Mesendoderm (in vitro differentiated cells): ENCODE results near the gene MIS12.

Experiments
- DNase-seq: peaks from one replicate; pipeline ENCODE4 v3.0.0; 2013
- H2AK5ac ChIP-seq: 2 replicates; pipeline ENCODE4 v1.6.1; 2013; ENCODE audit warnings: low read length, inconsistent platforms
- H2BK120ac ChIP-seq: 2 replicates; pipeline ENCODE4 v1.6.1; 2013; ENCODE audit warnings: low read depth, mild to moderate bottlenecking, low read length, moderate library complexity, mixed read lengths
- H2BK15ac ChIP-seq: replicated peaks from 2 replicates; pipeline ENCODE4 v1.6.1; 2013; ENCODE audit warnings: low read depth, mild to moderate bottlenecking, moderate library complexity
- H2BK5ac ChIP-seq: 2 replicates; pipeline ENCODE4 v1.6.1; 2013; ENCODE audit warnings: low read length, inconsistent platforms
- H3K18ac ChIP-seq: 2 replicates; pipeline ENCODE4 v1.6.1; 2013; ENCODE audit warnings: mild to moderate bottlenecking, low read length, mixed read lengths
- H3K23ac ChIP-seq: one replicate; pipeline ENCODE4 v1.6.1; 2013; ENCODE audit warnings: low read length
- H3K27ac ChIP-seq: 2 replicates; pipeline ENCODE4 v1.5.1; 2013; ENCODE audit warnings: low read depth, mild to moderate bottlenecking, inconsistent platforms, low read length, moderate library complexity
- H3K27me3 ChIP-seq: 2 replicates; pipeline ENCODE4 v1.6.1; 2013; ENCODE audit warnings: low read length, control low read depth, mild to moderate bottlenecking, inconsistent platforms; ENCODE audit not compliant: insufficient read depth, poor library complexity
- H3K36me3 ChIP-seq: 2 replicates; pipeline ENCODE4 v1.6.1; 2013; ENCODE audit warnings: low read length, inconsistent platforms; ENCODE audit not compliant: control insufficient read depth, insufficient read depth
- H3K4ac ChIP-seq: one replicate; pipeline ENCODE4 v1.6.1; 2013; ENCODE audit warnings: low read depth, mild to moderate bottlenecking, low read length, moderate library complexity
- H3K4me1 ChIP-seq: 2 replicates; pipeline ENCODE4 v1.6.1; 2013; ENCODE audit warnings: low read depth, low read length, inconsistent platforms; ENCODE audit not compliant: control insufficient read depth
- H3K4me2 ChIP-seq: 2 replicates; pipeline ENCODE4 v1.6.1; 2013; ENCODE audit warnings: low read length
- H3K4me3 ChIP-seq: 2 replicates; pipeline ENCODE4 v1.5.1; 2013; ENCODE audit warnings: mild to moderate bottlenecking, low read length
- H3K56ac ChIP-seq: one replicate; pipeline ENCODE4 v1.6.1; 2013; ENCODE audit warnings: low read length
- H3K79me1 ChIP-seq: 2 replicates; pipeline ENCODE4 v1.6.1; 2013; ENCODE audit warnings: low read length, inconsistent platforms
- H3K79me2 ChIP-seq: 2 replicates; pipeline ENCODE4 v1.6.1; 2013; ENCODE audit warnings: mild to moderate bottlenecking, low read length; ENCODE audit not compliant: control insufficient read depth, insufficient read depth
- H3K9ac ChIP-seq: 2 replicates; pipeline ENCODE4 v1.6.1; 2013; ENCODE audit warnings: low read length, inconsistent platforms
- H4K5ac ChIP-seq: one replicate; pipeline ENCODE4 v1.6.1; 2013; ENCODE audit warnings: low read length
- H4K8ac ChIP-seq: one replicate; pipeline ENCODE4 v1.6.1; 2013; ENCODE audit warnings: low read depth, mild to moderate bottlenecking, control low read depth, low read length, moderate library complexity
- WGBS: extraction: QIAGEN DNeasy Blood & Tissue Kit; methylation state at CpG from one replicate; pipeline ENCODE4 v1.1.7; 2013; ENCODE audit warnings: low lambda C conversion rate, missing lambda C conversion rate; ENCODE audit not compliant: insufficient coverage; ENCODE audit errors: extremely low coverage; 5-methylcytosine and 5-hydroxymethylcytosine counted together

MIS12 gene

GRCh38 chr17:5531085-5531418 lies 44.7 kb downstream of the MIS12 start:
- Histone ChIP-seq H3K4ac (no peak overlapping the region), H3K79me2 (no peaks in the 10 kb centered on the region), H3K36me3 (no peaks in the 10 kb centered on the region), H3K9ac (no peak overlapping the region), H3K4me2 (no peak overlapping the region), H3K27ac (no peak overlapping the region), H3K18ac (no peak overlapping the region), H3K4me3 (no peak overlapping the region), H4K5ac (no peak overlapping the region), H3K56ac (no peak overlapping the region), H3K27me3 (no peaks in the 10 kb centered on the region), H4K8ac (no peak overlapping the region), H2BK5ac (no peak overlapping the region), H2AK5ac (no peak overlapping the region), H3K23ac (no peak overlapping the region), H2BK15ac (no peak overlapping the region), H2BK120ac (no peak overlapping the region), H3K79me1 (no peaks in the 10 kb centered on the region), H3K4me1 (no peaks in the 10 kb centered on the region)
- DNase-seq, result no peak
- no CpG with 5 or more reads among the region's 4 CpGs for WGBS

DNA sequence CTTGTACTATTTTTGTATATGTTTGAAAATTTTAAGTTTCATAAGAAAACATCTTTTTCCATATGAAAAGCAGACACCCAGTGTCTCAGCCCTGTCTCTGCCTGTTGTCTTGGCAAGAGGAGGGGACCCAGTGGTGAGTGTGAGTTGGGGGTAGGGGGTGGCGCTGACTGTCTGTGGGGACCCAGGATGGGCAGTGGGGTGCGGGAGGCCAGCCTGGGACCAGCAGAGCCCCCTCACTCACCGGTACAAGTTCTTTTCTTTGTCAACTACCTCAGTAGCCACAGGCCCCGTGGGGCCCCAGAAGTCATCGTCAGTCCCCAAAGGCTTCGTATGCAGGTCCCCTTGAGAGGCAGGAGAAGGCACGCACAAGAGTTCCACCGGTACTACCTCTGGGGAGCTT lies 46.2 kb downstream of the MIS12 start:
- Histone ChIP-seq H2BK120ac (no peak overlapping the region), H3K56ac (no peak overlapping the region), H2BK15ac (no peak overlapping the region), H3K18ac (no peak overlapping the region), H3K4me1 (no peaks in the 10 kb centered on the region), H3K9ac (no peak overlapping the region), H4K5ac (no peak overlapping the region), H2BK5ac (no peak overlapping the region), H3K4me3 (no peak overlapping the region), H3K27me3 (no peaks in the 10 kb centered on the region), H2AK5ac (no peak overlapping the region), H3K79me1 (no peaks in the 10 kb centered on the region), H3K27ac (no peak overlapping the region), H3K36me3 (no peaks in the 10 kb centered on the region), H3K4ac (no peak overlapping the region), H3K79me2 (no peaks in the 10 kb centered on the region), H3K4me2 (no peak overlapping the region), H4K8ac (no peak overlapping the region), H3K23ac (no peak overlapping the region)
- no peak for DNase-seq
- WGBS, result no CpG with 5 or more reads among the region's 8 CpGs

GRCh38 chr17:5533486-5534315 lies 47.3 kb downstream of the MIS12 start:
- H3K4ac ChIP-seq, result no peak overlapping the region
- H3K27me3 ChIP-seq, result no peaks in the 10 kb centered on the region
- H4K5ac ChIP-seq, result no peak overlapping the region
- H3K79me2 ChIP-seq, result no peaks in the 10 kb centered on the region
- no peaks in the 10 kb centered on the region for H3K4me1 ChIP-seq
- H3K27ac ChIP-seq, result no peak overlapping the region
- no peak overlapping the region for H4K8ac ChIP-seq
- H3K56ac ChIP-seq, result no peak overlapping the region
- no peaks in the 10 kb centered on the region for H3K79me1 ChIP-seq
- H3K4me3 ChIP-seq, result no peak overlapping the region
- no peaks in the 10 kb centered on the region for H3K36me3 ChIP-seq
- H2BK120ac ChIP-seq, result no peak overlapping the region
- no peak overlapping the region for H2BK15ac ChIP-seq
- H3K4me2 ChIP-seq, result no peak overlapping the region
- H3K23ac ChIP-seq, result no peak overlapping the region
- no peak overlapping the region for H2AK5ac ChIP-seq
- no peak overlapping the region for H3K18ac ChIP-seq
- H3K9ac ChIP-seq, result no peak overlapping the region
- no CpG with 5 or more reads among the region's 18 CpGs for WGBS
- H2BK5ac ChIP-seq, result no peak overlapping the region
- DNase-seq, result no peak

- H3K36me3 ChIP-seq, result no peaks in the 10 kb centered on the region
Measured at GRCh38 chr17:5535436-5535835, 49.1 kb downstream of the MIS12 start.

GRCh38 chr17:5536866-5537650 lies 50.7 kb downstream of the MIS12 start:
- Histone ChIP-seq H3K27ac (no peak overlapping the region), H4K8ac (no peak overlapping the region), H3K79me2 (no peaks in the 10 kb centered on the region), H2BK5ac (no peak overlapping the region), H3K36me3 (no peaks in the 10 kb centered on the region), H3K4ac (no peak overlapping the region), H3K23ac (no peak overlapping the region), H2AK5ac (no peak overlapping the region), H3K27me3 (no peaks in the 10 kb centered on the region), H4K5ac (no peak overlapping the region), H3K56ac (no peak overlapping the region), H2BK120ac (no peak overlapping the region), H3K18ac (no peak overlapping the region), H2BK15ac (no peak overlapping the region), H3K9ac (no peak overlapping the region), H3K79me1 (no peaks in the 10 kb centered on the region), H3K4me1 (peaks cover 2% of the 10 kb centered on the region), H3K4me2 (no peak overlapping the region), H3K4me3 (no peak overlapping the region)
- no peak for DNase-seq
- no CpG with 5 or more reads among the region's 11 CpGs for WGBS

More at GRCh38 chr17:5535436-5535835, 49.1 kb downstream of the MIS12 start:
- Histone ChIP-seq H2AK5ac (no peak overlapping the region), H3K4me1 (no peaks in the 10 kb centered on the region), H3K79me1 (no peaks in the 10 kb centered on the region), H2BK15ac (no peak overlapping the region), H4K8ac (no peak overlapping the region), H3K27me3 (no peaks in the 10 kb centered on the region), H3K9ac (no peak overlapping the region), H3K23ac (no peak overlapping the region), H3K27ac (no peak overlapping the region), H2BK5ac (no peak overlapping the region), H3K4me3 (no peak overlapping the region), H4K5ac (no peak overlapping the region), H2BK120ac (no peak overlapping the region), H3K79me2 (no peaks in the 10 kb centered on the region), H3K56ac (no peak overlapping the region), H3K4ac (no peak overlapping the region), H3K18ac (no peak overlapping the region), H3K4me2 (no peak overlapping the region)
- WGBS, result no CpG with 5 or more reads among the region's 2 CpGs
- no peak for DNase-seq
